Tibial artery (tissue), 4 donors: ENCODE data around the gene RAB3C.

ENCODE experiments used
- DNase-seq, 2 donors: peaks; one replicate each; pipeline ENCODE4 v3.0.0-alpha.2; 2019
- H3K27ac ChIP-seq, 2 donors: fragments of 200-600 bp; sonication (generic) in 1 of 2; 1 replicate in 1 of 2; 2 replicates in 1 of 2; pipeline ENCODE4 v1.5.1; 2018 to 2019; ENCODE audit warnings: mild to moderate bottlenecking in 1 of 2
- H3K27me3 ChIP-seq, 2 donors: fragments of 200-600 bp; sonication (generic) in 1 of 2; one replicate each; pipeline versions ENCODE4 v1.5.1 to v1.6.0; 2016 to 2019
- H3K36me3 ChIP-seq, 3 donors: fragments of 200-600 bp; sonication (generic) in 2 of 3; one replicate each; pipeline ENCODE4 v1.5.1; 2016 to 2019; ENCODE audit warnings: mild to moderate bottlenecking in 2 of 3
- H3K4me1 ChIP-seq, 4 donors: fragments of 200-600 bp; sonication (generic) in 2 of 4; 1 replicate in 3 of 4; 2 replicates in 1 of 4; pipeline ENCODE4 v1.5.1; 2016 to 2019
- H3K4me3 ChIP-seq, 2 donors: fragments of 200-600 bp; sonication (generic) in 1 of 2; 1 replicate in 1 of 2; 2 replicates in 1 of 2; pipeline ENCODE4 v1.5.1; 2018 to 2019; ENCODE audit warnings: mild to moderate bottlenecking in 2 of 2
- H3K9me3 ChIP-seq, 3 donors: fragments of 200-600 bp; sonication (generic) in 1 of 3; one replicate each; pipeline ENCODE4 v1.5.1; 2016 to 2019
- CTCF ChIP-seq, 2 experiments: fragments of 200-600 bp in 1 of 2; fragments of 450-650 bp in 1 of 2; IDR thresholded peaks; one replicate each; pipeline ENCODE4 v1.5.1; 2017 to 2019; ENCODE audit warnings: antibody characterized with exemption in 2 of 2, mild to moderate bottlenecking in 1 of 2, moderate library complexity in 1 of 2
- intact Hi-C: fragments of 100-400 bp; cut with DNase I; formaldehyde crosslinking; loops from one replicate; pipeline ENCODE4 v1.15.0; 2023; ENCODE audit warnings: low total_unique reads

The RAB3C gene

GRCh38 chr5:58905944-58906343 lies 323.1 kb downstream of the RAB3C start:
- Histone ChIP-seq H3K27me3 (no peaks in the 10 kb centered on the region), H3K4me3 (no peak overlapping the region), H3K27ac (no peak overlapping the region), H3K9me3 (peaks cover 0 to 5% (median 0%) of the 10 kb centered on the region in 3 donors), H3K36me3 (no peaks in the 10 kb centered on the region), H3K4me1 (peaks cover 0 to 11% (median 0%) of the 10 kb centered on the region in 4 donors)
- TF ChIP-seq CTCF (IDR thresholded peaks at IDR 0.05), result no peak
- no peak for DNase-seq
- intact Hi-C loops, result no loop called here
